WERI-Rb-1 (cell line): ENCODE data around the gene NRF1.
A peak's percentile ranks its signal among the peaks of the same experiment; 100 is the strongest.

Experiments
- DNase-seq: peaks from one replicate; pipeline ENCODE4 v3.0.0-alpha.2; 2020
- H3K27ac ChIP-seq: fragments of 250-450 bp; sonication (Bioruptor Pico); 2 replicates; pipeline ENCODE4 v1.5.1; 2020; ENCODE audit warnings: mild to moderate bottlenecking, moderate library complexity
- H3K27me3 ChIP-seq: fragments of 250-450 bp; sonication (Bioruptor Pico); 2 replicates; pipeline ENCODE4 v1.5.1; 2021; ENCODE audit warnings: mild to moderate bottlenecking, low read depth, moderate library complexity; ENCODE audit not compliant: insufficient read depth, severe bottlenecking
- H3K36me3 ChIP-seq: fragments of 250-450 bp; sonication (Bioruptor Pico); 2 replicates; pipeline ENCODE4 v1.5.1; 2020; ENCODE audit warnings: mild to moderate bottlenecking, moderate library complexity
- H3K4me3 ChIP-seq: 2 replicates; pipeline ENCODE4 v1.5.1; 2011; ENCODE audit warnings: low read depth, mild to moderate bottlenecking, control low read depth, low read length
- H3K9me3 ChIP-seq: fragments of 250-450 bp; sonication (Bioruptor Pico); 2 replicates; pipeline ENCODE4 v1.5.1; 2021; ENCODE audit warnings: mild to moderate bottlenecking, moderate library complexity; ENCODE audit not compliant: severe bottlenecking
- TF ChIP-seq, protein P1 (sequence below): IDR thresholded peaks from 2 replicates; pipeline ENCODE4 v1.5.1; 2011; ENCODE audit warnings: low read depth, mild to moderate bottlenecking, control low read depth, inconsistent platforms, low read length

Gene NRF1

DNA sequence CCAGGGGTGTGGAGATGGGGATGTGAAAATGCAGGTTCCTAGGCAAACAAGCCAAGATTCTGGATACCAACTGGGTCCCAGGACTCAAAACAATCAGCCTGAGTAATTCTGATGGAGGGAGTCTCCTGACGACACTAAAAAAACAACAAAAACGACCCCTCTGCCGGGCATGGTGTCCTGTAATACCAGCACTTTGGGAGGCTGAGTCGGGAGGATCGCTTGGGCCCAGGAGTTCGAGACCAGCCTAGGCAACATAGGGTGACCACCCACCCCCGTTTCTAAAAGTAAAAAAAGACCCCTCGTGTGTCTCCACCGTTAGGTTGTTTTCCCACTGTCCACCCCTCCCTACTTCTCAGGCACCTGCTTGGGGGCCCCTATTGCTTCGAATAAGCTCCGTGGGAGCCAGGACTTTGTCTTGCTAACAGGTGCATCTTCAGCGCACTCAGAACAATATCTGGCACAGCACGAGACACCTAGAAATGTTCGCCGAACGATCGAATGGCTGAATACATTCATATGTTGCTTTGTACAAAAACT is 743 bp upstream of the NRF1 start:
- DNase-seq: no peak
- Histone ChIP-seq H3K36me3 (peaks cover 25% of the 10 kb centered on the region), H3K27ac (peak overlapping the region; percentile 90)

DNA sequence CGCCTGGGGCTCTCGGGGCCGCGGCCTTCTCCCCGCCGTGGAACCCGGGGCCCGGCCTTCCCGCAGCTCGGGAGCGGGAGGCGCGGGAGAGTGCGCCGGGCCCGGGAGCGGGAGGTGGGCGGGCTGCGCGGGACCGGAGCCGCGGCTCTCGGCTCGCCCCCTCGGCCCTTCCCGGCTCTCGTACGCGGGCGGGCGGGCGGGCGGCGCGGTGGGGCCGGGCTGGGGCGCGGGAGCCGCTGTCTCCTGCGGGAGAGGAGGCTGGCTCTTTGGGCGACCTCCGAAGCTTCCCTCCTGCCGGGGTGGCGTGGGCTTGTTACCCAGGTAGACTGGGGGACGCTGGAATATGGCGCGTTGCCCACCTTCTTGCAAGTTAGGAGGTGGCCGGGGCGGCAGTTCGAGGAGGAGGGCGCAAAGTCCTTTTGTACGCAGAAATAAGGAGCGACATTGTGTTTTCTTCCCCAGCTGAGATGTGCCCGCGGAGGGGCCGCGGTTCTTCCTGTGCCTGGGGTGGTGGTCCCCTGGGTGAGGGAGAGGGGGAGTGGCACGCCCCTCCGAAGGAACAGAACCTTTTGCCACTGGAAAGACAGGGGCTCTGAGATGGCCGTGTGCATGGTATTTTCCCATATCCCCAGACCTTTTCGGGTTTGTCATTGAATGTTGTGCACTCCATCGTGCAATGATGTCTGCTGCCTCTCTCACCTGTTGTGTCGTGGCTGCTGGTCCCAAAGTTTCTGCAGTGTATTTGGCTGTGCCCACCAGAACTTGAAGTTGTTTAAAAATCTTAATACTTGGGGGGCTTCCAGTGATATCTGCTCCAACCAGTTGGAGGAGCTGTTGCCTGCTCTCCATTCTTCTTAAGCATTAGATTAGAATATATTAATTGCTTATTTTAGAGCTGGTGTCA is 844 bp downstream of the NRF1 start:
- no peaks in the 10 kb centered on the region for H3K9me3 ChIP-seq
- H3K4me3 ChIP-seq: peak overlapping the region; percentile 64
- H3K36me3 ChIP-seq: peaks cover 23% of the 10 kb centered on the region
- DNase-seq: peak; percentile 16
- TF ChIP-seq, protein P1, sequence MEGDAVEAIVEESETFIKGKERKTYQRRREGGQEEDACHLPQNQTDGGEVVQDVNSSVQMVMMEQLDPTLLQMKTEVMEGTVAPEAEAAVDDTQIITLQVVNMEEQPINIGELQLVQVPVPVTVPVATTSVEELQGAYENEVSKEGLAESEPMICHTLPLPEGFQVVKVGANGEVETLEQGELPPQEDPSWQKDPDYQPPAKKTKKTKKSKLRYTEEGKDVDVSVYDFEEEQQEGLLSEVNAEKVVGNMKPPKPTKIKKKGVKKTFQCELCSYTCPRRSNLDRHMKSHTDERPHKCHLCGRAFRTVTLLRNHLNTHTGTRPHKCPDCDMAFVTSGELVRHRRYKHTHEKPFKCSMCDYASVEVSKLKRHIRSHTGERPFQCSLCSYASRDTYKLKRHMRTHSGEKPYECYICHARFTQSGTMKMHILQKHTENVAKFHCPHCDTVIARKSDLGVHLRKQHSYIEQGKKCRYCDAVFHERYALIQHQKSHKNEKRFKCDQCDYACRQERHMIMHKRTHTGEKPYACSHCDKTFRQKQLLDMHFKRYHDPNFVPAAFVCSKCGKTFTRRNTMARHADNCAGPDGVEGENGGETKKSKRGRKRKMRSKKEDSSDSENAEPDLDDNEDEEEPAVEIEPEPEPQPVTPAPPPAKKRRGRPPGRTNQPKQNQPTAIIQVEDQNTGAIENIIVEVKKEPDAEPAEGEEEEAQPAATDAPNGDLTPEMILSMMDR: peak; percentile 48; the same call in 1 of the 2 replicates
- H3K27me3 ChIP-seq: no peaks in the 10 kb centered on the region
- peak overlapping the region; percentile 90 for H3K27ac ChIP-seq

More for the DNA sequence above, 743 bp upstream of the NRF1 start:
- peak overlapping the region; percentile 64 for H3K4me3 ChIP-seq
- H3K9me3 ChIP-seq: no peaks in the 10 kb centered on the region
- TF ChIP-seq, protein P1: no peak
- no peaks in the 10 kb centered on the region for H3K27me3 ChIP-seq

DNA sequence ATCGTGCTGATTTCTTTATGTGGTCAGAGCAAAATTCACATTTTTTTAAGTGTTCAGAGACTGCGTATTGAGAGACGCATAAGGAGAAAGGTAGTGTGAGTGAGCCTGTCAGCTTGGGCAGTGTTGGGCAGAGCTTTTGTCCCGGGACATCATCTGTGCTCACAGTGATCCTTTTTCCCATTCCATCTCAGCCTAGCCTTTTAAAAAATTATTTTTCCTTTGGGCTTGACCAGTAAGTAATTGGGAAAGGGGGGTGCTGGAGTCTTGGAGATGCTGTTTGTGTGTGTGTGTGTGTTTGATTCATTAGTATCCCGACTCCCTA is 1.5 kb downstream of the NRF1 start:
- no peaks in the 10 kb centered on the region for H3K27me3 ChIP-seq
- TF ChIP-seq, protein P1: no peak
- no peaks in the 10 kb centered on the region for H3K9me3 ChIP-seq
- no peak for DNase-seq
- no peak overlapping the region for H3K27ac ChIP-seq
- H3K4me3 ChIP-seq: peak overlapping the region; percentile 64
- peaks cover 23% of the 10 kb centered on the region for H3K36me3 ChIP-seq

DNA sequence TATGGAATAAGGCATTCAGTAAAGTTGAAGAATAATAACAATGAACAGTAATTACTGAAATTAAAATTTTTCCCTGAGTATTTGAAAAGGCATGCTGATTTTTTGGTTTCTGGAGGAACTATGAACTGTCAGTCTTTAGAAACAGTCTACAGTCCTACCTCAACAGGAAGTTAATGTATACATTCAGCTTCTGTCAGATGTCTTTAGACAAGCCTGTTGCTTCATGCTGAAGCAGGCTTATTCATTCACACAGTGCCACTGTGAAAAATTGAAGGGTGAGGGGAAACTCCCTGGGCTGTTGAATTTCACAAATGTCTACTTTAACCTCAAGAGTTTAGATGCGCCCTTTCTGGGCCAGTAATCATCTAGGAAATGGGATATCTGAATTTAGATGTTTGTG is 3.5 kb downstream of the NRF1 start:
- H3K4me3 ChIP-seq: no peak overlapping the region
- TF ChIP-seq, protein P1: no peak
- no peaks in the 10 kb centered on the region for H3K27me3 ChIP-seq
- no peak overlapping the region for H3K27ac ChIP-seq
- H3K9me3 ChIP-seq: no peaks in the 10 kb centered on the region
- H3K36me3 ChIP-seq: peaks cover 7% of the 10 kb centered on the region
- DNase-seq: no peak

DNA sequence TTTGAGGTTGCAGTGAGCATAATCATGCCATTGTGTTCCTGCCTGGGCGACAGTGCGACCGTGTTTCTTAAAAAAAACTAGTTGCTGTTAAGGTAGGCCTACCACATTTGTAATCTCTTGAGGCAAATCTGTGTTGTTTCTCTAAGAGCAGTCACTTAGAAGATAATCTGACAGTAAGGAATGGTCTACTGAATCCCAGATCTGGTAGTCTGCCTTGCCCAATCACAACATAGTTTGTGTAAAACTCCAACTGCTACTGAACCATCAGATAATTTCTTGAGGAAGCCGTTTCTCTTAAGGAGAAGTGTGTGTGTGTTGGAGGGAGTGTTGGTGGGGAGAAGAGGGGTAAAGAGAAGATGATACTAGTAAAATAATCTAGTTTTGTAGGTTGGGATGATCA is 5.0 kb downstream of the NRF1 start:
- no peaks in the 10 kb centered on the region for H3K27me3 ChIP-seq
- DNase-seq: no peak
- no peak overlapping the region for H3K4me3 ChIP-seq
- H3K9me3 ChIP-seq: no peaks in the 10 kb centered on the region
- H3K36me3 ChIP-seq: no peaks in the 10 kb centered on the region; the same call in 1 of the 2 replicates
- TF ChIP-seq, protein P1: no peak
- H3K27ac ChIP-seq: no peak overlapping the region
